HepG2 (cell line): ENCODE data around the gene PTPA. TPM values are rescaled to one million over a fixed set of nuclear protein-coding genes. Genes with fewer than 3 reads are reported as not detected.

Experiments used
- ARID3A ChIP-seq: IDR thresholded peaks from 2 replicates; pipeline ENCODE4 v1.6.1; 2012; ENCODE audit warnings: low read depth, low read length, improper control_type of control experiment
- FOXA3 ChIP-seq: IDR thresholded peaks from 2 replicates; pipeline ENCODE4 v1.6.1; 2016; ENCODE audit warnings: missing genetic modification reagents, missing compliant biosample characterization
- HDAC1 ChIP-seq: sonication (generic); formaldehyde crosslinking; IDR thresholded peaks from 2 replicates; pipeline ENCODE4 v1.5.1; 2020; ENCODE audit warnings: mild to moderate bottlenecking, missing genetic modification reagents
- HOXA7 ChIP-seq: sonication (generic); formaldehyde crosslinking; IDR thresholded peaks from 2 replicates; pipeline ENCODE4 v1.8.1; 2022; ENCODE audit warnings: mild to moderate bottlenecking, missing genetic modification reagents, moderate library complexity
- HOXA9 ChIP-seq: sonication (generic); formaldehyde crosslinking; IDR thresholded peaks from 2 replicates; pipeline ENCODE4 v1.8.1; 2022; ENCODE audit warnings: missing genetic modification reagents, mild to moderate bottlenecking, moderate library complexity, borderline replicate concordance
- MAFK ChIP-seq, 2 experiments: IDR thresholded peaks in 1 of 2; conservative IDR thresholded peaks in 1 of 2; 2 replicates each; pipeline ENCODE4 v1.6.1; 2011; ENCODE audit warnings: improper control_type of control experiment in 2 of 2, low read length in 2 of 2
- NFYC ChIP-seq: IDR thresholded peaks from 2 replicates; pipeline ENCODE4 v1.6.1; 2016; ENCODE audit warnings: missing genetic modification reagents, missing compliant biosample characterization
- PTBP1 ChIP-seq: fragments of 200-400 bp; formaldehyde crosslinking; IDR thresholded peaks from 2 replicates; pipeline ENCODE4 v1.6.1; 2018; ENCODE audit warnings: low read length, low read depth; ENCODE audit not compliant: poor library complexity, severe bottlenecking
- SOX13 ChIP-seq, 3 experiments: fragments of 450-650 bp in 1 of 3; sonication (generic) in 1 of 3; formaldehyde crosslinking in 1 of 3; IDR thresholded peaks in 2 of 3; conservative IDR thresholded peaks in 1 of 3; 2 replicates each; pipeline versions ENCODE4 v1.5.0 to v1.6.1; 2016 to 2020; ENCODE audit warnings: antibody characterized with exemption in 1 of 3, mild to moderate bottlenecking in 1 of 3, missing compliant biosample characterization in 1 of 3, missing genetic modification reagents in 1 of 3, moderate library complexity in 1 of 3
- STAG1 ChIP-seq: sonication (generic); formaldehyde crosslinking; IDR thresholded peaks from 2 replicates; pipeline ENCODE4 v1.4.0; 2020; ENCODE audit warnings: missing genetic modification reagents
- STAT5B ChIP-seq: sonication (generic); formaldehyde crosslinking; IDR thresholded peaks from 2 replicates; pipeline ENCODE4 v1.4.0; 2020; ENCODE audit warnings: missing genetic modification reagents
- TBL1XR1 ChIP-seq: fragments of 150-350 bp; IDR thresholded peaks from 2 replicates; pipeline ENCODE4 v1.6.1; 2014; ENCODE audit warnings: borderline replicate concordance, low read length; ENCODE audit not compliant: partially characterized antibody
- TEAD3 ChIP-seq: optimal IDR thresholded peaks from 2 replicates; pipeline ENCODE3; 2016; ENCODE audit warnings: borderline replicate concordance
- USF2 ChIP-seq, 2 experiments: sonication (generic) in 1 of 2; formaldehyde crosslinking in 1 of 2; IDR thresholded peaks; 2 replicates each; pipeline versions ENCODE4 v1.5.1 to v1.6.1; 2011 to 2020; ENCODE audit warnings: borderline replicate concordance in 1 of 2, low read depth in 1 of 2, low read length in 1 of 2, mild to moderate bottlenecking in 1 of 2, missing genetic modification reagents in 1 of 2, moderate library complexity in 1 of 2
- ZBTB21 ChIP-seq: sonication (generic); formaldehyde crosslinking; IDR thresholded peaks from 2 replicates; pipeline ENCODE4 v1.4.0; 2020; ENCODE audit warnings: missing genetic modification reagents
- ZIK1 ChIP-seq: sonication (generic); formaldehyde crosslinking; IDR thresholded peaks from 2 replicates; pipeline ENCODE4 v1.5.0; 2020; ENCODE audit warnings: mild to moderate bottlenecking, low read depth, missing genetic modification reagents, borderline replicate concordance
- ZNF205 ChIP-seq: IDR thresholded peaks from 2 replicates; pipeline ENCODE4 v1.6.1; 2018; ENCODE audit warnings: missing biosample characterization, missing genetic modification reagents
- ZNF550 ChIP-seq: sonication (generic); formaldehyde crosslinking; IDR thresholded peaks from 2 replicates; pipeline ENCODE4 v1.4.0; 2020; ENCODE audit warnings: mild to moderate bottlenecking, missing genetic modification reagents, borderline replicate concordance
- ZNF574 ChIP-seq: sonication (generic); formaldehyde crosslinking; IDR thresholded peaks from 2 replicates; pipeline ENCODE4 v1.4.0; 2020; ENCODE audit warnings: missing genetic modification reagents
- ZNF580 ChIP-seq: IDR thresholded peaks from 2 replicates; pipeline ENCODE4 v1.6.1; 2016; ENCODE audit warnings: low read depth, borderline replicate concordance
- ZNF614 ChIP-seq: IDR thresholded peaks from 2 replicates; pipeline ENCODE4 v1.6.1; 2018; ENCODE audit warnings: missing biosample characterization, missing genetic modification reagents, inconsistent platforms, borderline replicate concordance
- ZNF883 ChIP-seq: sonication (generic); formaldehyde crosslinking; IDR thresholded peaks from 2 replicates; pipeline ENCODE4 v1.5.1; 2020; ENCODE audit warnings: mild to moderate bottlenecking, missing genetic modification reagents; ENCODE audit errors: not compliant biosample characterization
- ZSCAN29 ChIP-seq: sonication (generic); formaldehyde crosslinking; conservative IDR thresholded peaks from 2 replicates; pipeline ENCODE4 v1.4.0; 2020; ENCODE audit warnings: mild to moderate bottlenecking, missing genetic modification reagents
- polyA plus RNA-seq, 8 experiments: library from polyadenylated mRNA; depleted of rRNA in 3 of 8; stranded (reverse) in 7 of 8; unstranded in 1 of 8; fragments of >200 nt; fragmentation: Illumina TruSeq in 4 of 8; extraction: Trizol in 4 of 8; gene quantifications; 2 replicates each; pipeline versions ENCODE4 v1.2.1 to v1.2.3, GENCODE V29; 2011 to 2016; ENCODE audit warnings: low read depth in 4 of 8, missing spikeins in 1 of 8, mixed read lengths in 1 of 8; ENCODE audit not compliant: insufficient read depth in 1 of 8
- total RNA-seq, 5 experiments: library from RNA; depleted of rRNA; stranded (reverse); fragments of >200 nt; fragmentation: Illumina TruSeq; extraction: Trizol; gene quantifications; 2 replicates each; pipeline ENCODE4 v1.2.3, GENCODE V29; 2016; ENCODE audit warnings: low read depth in 1 of 5

Gene PTPA
- total and polyA plus RNA-seq, 2 of the 13 experiments (the other 11 are each of a cell fraction or from before 2014, with no cell fraction given), result 79.3 to 105 TPM

- TF ChIP-seq ZSCAN29 (CRISPR knock-in tag), result 0 out of 2 replicates have a peak, but pooled peaks have one; percentile 58
- peak; percentile 75 for TF ChIP-seq HDAC1 (CRISPR knock-in tag)
- peak; percentile 59; the same call in 1 of the 2 replicates for TF ChIP-seq STAT5B
- TF ChIP-seq NFYC, result peak; percentile 35
- TF ChIP-seq PTBP1, result no peak
- no peak for TF ChIP-seq MAFK (conservative IDR thresholded peaks at IDR 0.05 in 1 of 2, IDR thresholded peaks at IDR 0.05 in 1 of 2; ENCODE audit: low read length in 2 of 2)
- peak; percentile 60; the same call in 1 of the 2 replicates for TF ChIP-seq ZBTB21 (CRISPR knock-in tag)
- peak; percentile 73 for TF ChIP-seq FOXA3
- no peak for TF ChIP-seq ZNF550 (CRISPR knock-in tag)
- TF ChIP-seq ZNF574 (CRISPR knock-in tag), result peak; percentile 75
- 0 out of 2 replicates have a peak, but pooled peaks have one; percentile 53 for TF ChIP-seq ZNF580
- TF ChIP-seq TBL1XR1, result peak; percentile 90
- TF ChIP-seq ZIK1 (CRISPR knock-in tag), result no peak
- TF ChIP-seq HOXA9, result no peak
- TF ChIP-seq TEAD3 (CRISPR knock-in tag), result peak; percentile 63
- TF ChIP-seq USF2 (IDR thresholded peaks at IDR 0.05; ENCODE audit: low read depth, low read length), result no peak
- TF ChIP-seq USF2 (CRISPR knock-in tag; IDR thresholded peaks at IDR 0.05; ENCODE audit: borderline replicate concordance), result no peak
- peak; percentile 17; the same call in 1 of the 2 replicates for TF ChIP-seq STAG1
- peak; percentile 42; the same call in 1 of the 2 replicates for TF ChIP-seq ZNF205 (CRISPR knock-in tag)
- no peak for TF ChIP-seq SOX13 (IDR thresholded peaks at IDR 0.05)
- no peak; a peak in 1 of 4 replicates for TF ChIP-seq SOX13 (CRISPR knock-in tag; conservative IDR thresholded peaks at IDR 0.05 in 1 of 2, IDR thresholded peaks at IDR 0.05 in 1 of 2)
- TF ChIP-seq ZNF614 (CRISPR knock-in tag), result peak; percentile 53; the same call in 1 of the 2 replicates
- TF ChIP-seq HOXA7 (CRISPR knock-in tag), result no peak
- no peak for TF ChIP-seq ZNF883
- TF ChIP-seq ARID3A, result no peak
These were observed 46.7 kb upstream of the PTPA start (continued) for GRCh38 chr9:129064499-129064908.
